Uterus (tissue), 4 donors: ENCODE measurements around the gene PC. TPM values are rescaled to one million over a fixed set of nuclear protein-coding genes. Genes with fewer than 3 reads are reported as not detected.

Experiments
- DNase-seq, 2 donors: peaks; one replicate each; pipeline ENCODE4 v3.0.0-alpha.2; 2019 to 2020
- H3K27ac ChIP-seq, 2 donors: fragments of 200-600 bp; sonication (generic); 1 replicate in 1 of 2; 2 replicates in 1 of 2; pipeline ENCODE4 v1.5.1; 2016 to 2018
- H3K27me3 ChIP-seq, 2 donors: fragments of 200-600 bp; sonication (generic); one replicate each; pipeline ENCODE4 v1.5.1; 2018 to 2019; ENCODE audit warnings: control low read depth in 1 of 2
- H3K36me3 ChIP-seq, 2 donors: fragments of 200-600 bp; sonication (generic); one replicate each; pipeline ENCODE4 v1.5.1; 2019; ENCODE audit warnings: control low read depth in 1 of 2
- H3K4me1 ChIP-seq, 2 donors: fragments of 200-600 bp; sonication (generic); one replicate each; pipeline ENCODE4 v1.5.1; 2018 to 2019; ENCODE audit warnings: control low read depth in 1 of 2
- H3K4me3 ChIP-seq, 2 donors: fragments of 200-600 bp; sonication (generic); 1 replicate in 1 of 2; 2 replicates in 1 of 2; pipeline ENCODE4 v1.5.1; 2018 to 2019; ENCODE audit warnings: mild to moderate bottlenecking in 1 of 2
- H3K9me3 ChIP-seq, 2 donors: fragments of 200-600 bp; sonication (generic); one replicate each; pipeline ENCODE4 v1.5.1; 2019; ENCODE audit warnings: control low read depth in 1 of 2
- CTCF ChIP-seq, 4 experiments: fragments of 200-600 bp in 2 of 4; fragments of 450-650 bp in 2 of 4; sonication (generic) in 2 of 4; IDR thresholded peaks; one replicate each; pipeline ENCODE4 v1.5.1; 2016 to 2019; ENCODE audit warnings: antibody characterized with exemption in 4 of 4, mild to moderate bottlenecking in 2 of 4, moderate library complexity in 1 of 4
- POLR2A ChIP-seq, 2 donors: fragments of 450-650 bp; IDR thresholded peaks; one replicate each; pipeline ENCODE4 v1.6.1; 2016; ENCODE audit warnings: antibody characterized with exemption in 2 of 2, mild to moderate bottlenecking in 1 of 2, moderate library complexity in 1 of 2
- intact Hi-C: fragments of 100-400 bp; cut with DNase I; formaldehyde crosslinking; loops from one replicate; pipeline ENCODE4 v1.15.1; 2023; ENCODE audit warnings: low total_unique reads
- total RNA-seq, 4 donors: library from RNA; depleted of rRNA in 3 of 4; stranded (reverse); fragments of >200 nt in 3 of 4; gene quantifications; one replicate each; pipeline versions ENCODE4 v1.1.0 to v1.2.4, GENCODE V29; 2014 to 2023
- donor health status: DM: yes; HTN: yes; CAD: no.

The PC gene
- total RNA-seq, 4 donors from 2014 or later, result 7.1 to 13.8 (median 8.1) TPM

GRCh38 chr11:66823700-66824099 lies 134.5 kb downstream of the PC start:
- H3K27me3 ChIP-seq, result no peaks in the 10 kb centered on the region
- DNase-seq, result no peak
- intact Hi-C loops, result no loop called here
- no peaks in the 10 kb centered on the region for H3K4me1 ChIP-seq
- TF ChIP-seq CTCF (IDR thresholded peaks at IDR 0.05) (no peak), POLR2A (IDR thresholded peaks at IDR 0.05) (no peak)
- no peaks in the 10 kb centered on the region for H3K9me3 ChIP-seq
- no peak overlapping the region for H3K27ac ChIP-seq
- H3K4me3 ChIP-seq, result no peak overlapping the region
- H3K36me3 ChIP-seq, result no peaks in the 10 kb centered on the region

GRCh38 chr11:66820901-66821300 lies 137.3 kb downstream of the PC start:
- Histone ChIP-seq H3K4me1 (no peaks in the 10 kb centered on the region), H3K27ac (no peak overlapping the region), H3K9me3 (no peaks in the 10 kb centered on the region), H3K4me3 (no peak overlapping the region), H3K36me3 (no peaks in the 10 kb centered on the region), H3K27me3 (no peaks in the 10 kb centered on the region)
- intact Hi-C loops, result no loop called here
- TF ChIP-seq CTCF (IDR thresholded peaks at IDR 0.05) (no peak), POLR2A (IDR thresholded peaks at IDR 0.05) (no peak)
- no peak for DNase-seq

- no peak for DNase-seq
- Histone ChIP-seq H3K4me3 (no peak overlapping the region), H3K27ac (no peak overlapping the region), H3K4me1 (no peaks in the 10 kb centered on the region), H3K36me3 (no peaks in the 10 kb centered on the region), H3K9me3 (no peaks in the 10 kb centered on the region), H3K27me3 (no peaks in the 10 kb centered on the region)
- TF ChIP-seq POLR2A (IDR thresholded peaks at IDR 0.05) (no peak), CTCF (IDR thresholded peaks at IDR 0.05) (no peak)
- intact Hi-C loops, result no loop called here
Observed at GRCh38 chr11:66820381-66820780, 137.8 kb downstream of the PC start.

GRCh38 chr11:66818231-66818955 lies 139.8 kb downstream of the PC start:
- Histone ChIP-seq H3K4me1 (no peaks in the 10 kb centered on the region), H3K9me3 (no peaks in the 10 kb centered on the region), H3K27me3 (no peaks in the 10 kb centered on the region), H3K4me3 (no peak overlapping the region), H3K27ac (no peak overlapping the region), H3K36me3 (no peaks in the 10 kb centered on the region)
- intact Hi-C loops, result no loop called here
- TF ChIP-seq CTCF (IDR thresholded peaks at IDR 0.05) (no peak), POLR2A (IDR thresholded peaks at IDR 0.05) (no peak)
- no peak for DNase-seq

GRCh38 chr11:66815646-66816045 lies 142.5 kb downstream of the PC start:
- Histone ChIP-seq H3K27ac (no peak overlapping the region), H3K36me3 (no peaks in the 10 kb centered on the region), H3K27me3 (no peaks in the 10 kb centered on the region), H3K4me3 (no peak overlapping the region), H3K9me3 (no peaks in the 10 kb centered on the region), H3K4me1 (no peaks in the 10 kb centered on the region)
- no peak for DNase-seq
- no peak for TF ChIP-seq POLR2A (IDR thresholded peaks at IDR 0.05)
- no peak for TF ChIP-seq CTCF (IDR thresholded peaks at IDR 0.05)
- intact Hi-C loops, result no loop called here
